ENCODE data around the gene LEKR1. TPM values are rescaled to one million over a fixed set of nuclear protein-coding genes. Genes with fewer than 3 reads are reported as not detected.
A peak's percentile ranks its signal among the peaks of the same experiment; 100 is the strongest.

LEKR1 gene
- total and polyA plus RNA-seq, 2 of the 13 experiments (the other 11 are each of a cell fraction or from before 2014, with no cell fraction given), result 0.49 to 1.5 TPM

DNA sequence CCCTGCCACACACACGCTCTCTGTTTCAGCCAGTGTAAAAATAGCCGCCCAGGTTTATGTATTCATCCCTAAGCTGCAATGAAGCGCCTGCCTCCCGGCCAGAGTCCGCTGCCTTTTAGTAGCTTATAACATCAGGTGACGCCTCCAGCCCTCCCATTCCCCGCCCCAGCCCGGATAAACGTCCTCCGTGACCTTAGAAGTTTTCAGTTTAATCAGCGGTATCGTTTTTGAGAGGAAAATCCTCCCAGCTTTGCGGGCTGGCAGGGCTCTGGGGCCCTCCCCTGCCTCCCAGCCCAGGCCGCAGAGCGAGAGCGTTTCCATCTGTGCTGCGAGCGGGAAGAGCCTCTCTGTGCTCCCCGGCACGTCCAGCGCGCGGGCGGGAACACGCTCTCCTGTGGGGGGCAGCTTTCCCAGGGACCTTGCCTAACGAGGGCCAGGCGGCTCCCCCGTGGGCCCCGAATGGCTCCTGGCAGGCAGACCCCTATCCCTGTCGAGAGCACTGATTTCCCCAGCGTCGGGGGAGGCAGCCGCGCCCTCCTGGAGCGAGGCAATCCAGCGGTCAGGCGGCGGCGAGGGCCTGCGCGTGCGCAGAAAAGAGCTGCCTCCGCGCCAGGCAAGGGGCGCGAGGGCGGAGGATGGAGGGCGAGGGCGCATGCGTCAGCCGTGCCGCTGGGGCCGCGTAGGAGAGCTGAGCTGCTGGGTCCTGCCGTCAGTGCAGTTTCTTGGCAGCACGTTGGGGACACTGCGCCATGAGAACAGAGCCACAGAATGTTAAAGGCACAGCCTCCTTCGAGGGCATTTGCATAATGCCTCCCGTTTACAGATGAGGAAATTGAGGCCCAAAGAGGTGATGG, 262.7 kb downstream of the LEKR1 start (continued):
- TF ChIP-seq, protein P1, sequence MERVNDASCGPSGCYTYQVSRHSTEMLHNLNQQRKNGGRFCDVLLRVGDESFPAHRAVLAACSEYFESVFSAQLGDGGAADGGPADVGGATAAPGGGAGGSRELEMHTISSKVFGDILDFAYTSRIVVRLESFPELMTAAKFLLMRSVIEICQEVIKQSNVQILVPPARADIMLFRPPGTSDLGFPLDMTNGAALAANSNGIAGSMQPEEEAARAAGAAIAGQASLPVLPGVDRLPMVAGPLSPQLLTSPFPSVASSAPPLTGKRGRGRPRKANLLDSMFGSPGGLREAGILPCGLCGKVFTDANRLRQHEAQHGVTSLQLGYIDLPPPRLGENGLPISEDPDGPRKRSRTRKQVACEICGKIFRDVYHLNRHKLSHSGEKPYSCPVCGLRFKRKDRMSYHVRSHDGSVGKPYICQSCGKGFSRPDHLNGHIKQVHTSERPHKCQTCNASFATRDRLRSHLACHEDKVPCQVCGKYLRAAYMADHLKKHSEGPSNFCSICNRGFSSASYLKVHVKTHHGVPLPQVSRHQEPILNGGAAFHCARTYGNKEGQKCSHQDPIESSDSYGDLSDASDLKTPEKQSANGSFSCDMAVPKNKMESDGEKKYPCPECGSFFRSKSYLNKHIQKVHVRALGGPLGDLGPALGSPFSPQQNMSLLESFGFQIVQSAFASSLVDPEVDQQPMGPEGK (CRISPR knock-in tag; IDR thresholded peaks at IDR 0.05), result peak; percentile 49; the same call in 1 of the 2 replicates
- no peak for TF ChIP-seq GTF3A (CRISPR knock-in tag; conservative IDR thresholded peaks at IDR 0.05)
- peak; percentile 83; the same call in 1 of the 2 replicates for TF ChIP-seq ZNF275 (CRISPR knock-in tag; IDR thresholded peaks at IDR 0.05; ENCODE audit: borderline replicate concordance)
- TF ChIP-seq ZNF234 (CRISPR knock-in tag; conservative IDR thresholded peaks at IDR 0.05), result peak; percentile 98; the same call in 1 of the 2 replicates
- peak; percentile 90 for TF ChIP-seq POLR2G (IDR thresholded peaks at IDR 0.05; ENCODE audit: low read depth, low read length)
- TF ChIP-seq ZNF33A (CRISPR knock-in tag; IDR thresholded peaks at IDR 0.05; ENCODE audit: borderline replicate concordance), result 0 out of 2 replicates have a peak, but pooled peaks have one; percentile 27
- TF ChIP-seq YEATS4 (CRISPR knock-in tag; IDR thresholded peaks at IDR 0.05; ENCODE audit: borderline replicate concordance), result peak; percentile 91
- peak; percentile 38; the same call in 1 of the 2 replicates for TF ChIP-seq FOXK1 (CRISPR knock-in tag; IDR thresholded peaks at IDR 0.05; ENCODE audit: borderline replicate concordance, low read depth)
- no peak for TF ChIP-seq PHB2 (IDR thresholded peaks at IDR 0.05; ENCODE audit: partially characterized antibody)
- TF ChIP-seq ZFP36L2 (CRISPR knock-in tag; IDR thresholded peaks at IDR 0.05), result no peak; the same call in 1 of the 2 replicates
- no peak for TF ChIP-seq SOX6 (IDR thresholded peaks at IDR 0.05)
- TF ChIP-seq SOX6 (CRISPR knock-in tag; IDR thresholded peaks at IDR 0.05), result peak; percentile 84
- peak; percentile 52; the same call in 1 of the 2 replicates for TF ChIP-seq ARNTL (CRISPR knock-in tag; IDR thresholded peaks at IDR 0.05)
- TF ChIP-seq DR1 (CRISPR knock-in tag; IDR thresholded peaks at IDR 0.05), result peak; percentile 87
- TF ChIP-seq POGZ (CRISPR knock-in tag; IDR thresholded peaks at IDR 0.05), result peak; percentile 87
- peak; percentile 56; the same call in 1 of the 2 replicates for TF ChIP-seq SKIL (CRISPR knock-in tag; IDR thresholded peaks at IDR 0.05; ENCODE audit: borderline replicate concordance)
- TF ChIP-seq KLF11 (CRISPR knock-in tag; IDR thresholded peaks at IDR 0.05), result no peak
- no peak for TF ChIP-seq GATA4 (IDR thresholded peaks at IDR 0.05; ENCODE audit: borderline replicate concordance, low read depth)
- TF ChIP-seq, protein P2, sequence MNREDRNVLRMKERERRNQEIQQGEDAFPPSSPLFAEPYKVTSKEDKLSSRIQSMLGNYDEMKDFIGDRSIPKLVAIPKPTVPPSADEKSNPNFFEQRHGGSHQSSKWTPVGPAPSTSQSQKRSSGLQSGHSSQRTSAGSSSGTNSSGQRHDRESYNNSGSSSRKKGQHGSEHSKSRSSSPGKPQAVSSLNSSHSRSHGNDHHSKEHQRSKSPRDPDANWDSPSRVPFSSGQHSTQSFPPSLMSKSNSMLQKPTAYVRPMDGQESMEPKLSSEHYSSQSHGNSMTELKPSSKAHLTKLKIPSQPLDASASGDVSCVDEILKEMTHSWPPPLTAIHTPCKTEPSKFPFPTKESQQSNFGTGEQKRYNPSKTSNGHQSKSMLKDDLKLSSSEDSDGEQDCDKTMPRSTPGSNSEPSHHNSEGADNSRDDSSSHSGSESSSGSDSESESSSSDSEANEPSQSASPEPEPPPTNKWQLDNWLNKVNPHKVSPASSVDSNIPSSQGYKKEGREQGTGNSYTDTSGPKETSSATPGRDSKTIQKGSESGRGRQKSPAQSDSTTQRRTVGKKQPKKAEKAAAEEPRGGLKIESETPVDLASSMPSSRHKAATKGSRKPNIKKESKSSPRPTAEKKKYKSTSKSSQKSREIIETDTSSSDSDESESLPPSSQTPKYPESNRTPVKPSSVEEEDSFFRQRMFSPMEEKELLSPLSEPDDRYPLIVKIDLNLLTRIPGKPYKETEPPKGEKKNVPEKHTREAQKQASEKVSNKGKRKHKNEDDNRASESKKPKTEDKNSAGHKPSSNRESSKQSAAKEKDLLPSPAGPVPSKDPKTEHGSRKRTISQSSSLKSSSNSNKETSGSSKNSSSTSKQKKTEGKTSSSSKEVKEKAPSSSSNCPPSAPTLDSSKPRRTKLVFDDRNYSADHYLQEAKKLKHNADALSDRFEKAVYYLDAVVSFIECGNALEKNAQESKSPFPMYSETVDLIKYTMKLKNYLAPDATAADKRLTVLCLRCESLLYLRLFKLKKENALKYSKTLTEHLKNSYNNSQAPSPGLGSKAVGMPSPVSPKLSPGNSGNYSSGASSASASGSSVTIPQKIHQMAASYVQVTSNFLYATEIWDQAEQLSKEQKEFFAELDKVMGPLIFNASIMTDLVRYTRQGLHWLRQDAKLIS (CRISPR knock-in tag; IDR thresholded peaks at IDR 0.05), result no peak
